GM19351 (cell line): ENCODE measurements around the gene BCL11A.

Source experiments
- ATAC-seq: cut with Tn5 transposase; IDR thresholded peaks from one replicate; pipeline ENCODE4 v1.9.1; 2021; ENCODE audit warnings: mild to moderate bottlenecking, moderate library complexity; ENCODE audit not compliant: unreplicated experiment

Gene BCL11A

GRCh38 chr2:60548311-60548710 lies 5.1 kb downstream of the BCL11A start:
- ATAC-seq = no peak

DNA sequence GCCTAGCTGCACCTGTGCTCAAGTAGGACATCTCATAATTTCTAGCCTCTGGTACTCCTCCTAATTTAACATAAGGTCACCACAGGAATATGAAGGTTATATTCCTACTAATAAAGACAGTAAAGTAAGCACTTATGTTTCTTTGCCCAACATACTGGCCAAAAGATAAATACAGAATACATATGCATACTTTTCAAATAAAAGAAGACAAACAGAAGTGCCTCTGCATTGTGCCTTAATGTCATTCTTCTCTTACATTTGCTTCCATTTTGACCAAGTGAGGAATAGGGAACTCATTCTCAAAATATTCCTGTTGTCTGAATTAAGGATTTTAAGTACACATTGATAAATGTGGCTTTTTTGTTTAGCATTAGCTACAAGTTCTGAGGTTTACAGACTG lies 5.6 kb downstream of the BCL11A start:
- ATAC-seq = no peak

DNA sequence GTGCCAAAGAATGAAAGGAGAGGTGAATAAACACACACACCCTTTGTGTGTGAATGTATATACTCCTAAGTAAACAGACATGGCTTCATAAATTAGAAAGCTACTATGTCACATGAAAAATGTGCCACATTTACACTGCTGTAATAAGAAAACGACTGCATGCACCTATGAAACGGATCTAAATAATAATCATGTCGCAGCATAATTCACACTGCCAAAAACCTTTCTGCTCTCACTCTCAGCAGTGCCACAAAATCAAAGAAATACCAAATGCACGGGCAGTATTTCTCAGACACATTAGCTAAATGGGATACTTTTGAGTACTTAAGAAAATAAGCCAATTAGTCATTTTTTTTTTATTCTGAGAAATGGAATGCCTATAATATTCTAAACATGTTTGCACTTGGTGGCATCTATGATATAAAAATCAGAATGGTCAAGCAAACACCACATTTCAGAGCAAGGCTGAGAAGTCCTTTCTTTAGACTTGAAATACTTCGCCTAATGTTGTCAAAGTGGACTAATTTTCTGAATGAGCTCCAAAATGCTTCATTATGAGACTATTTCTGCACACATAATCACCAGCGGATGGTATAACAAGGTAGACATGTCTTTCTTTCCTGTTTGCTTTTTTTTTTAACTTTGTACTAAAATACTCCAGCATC lies 6.6 kb downstream of the BCL11A start:
- no peak for ATAC-seq

DNA sequence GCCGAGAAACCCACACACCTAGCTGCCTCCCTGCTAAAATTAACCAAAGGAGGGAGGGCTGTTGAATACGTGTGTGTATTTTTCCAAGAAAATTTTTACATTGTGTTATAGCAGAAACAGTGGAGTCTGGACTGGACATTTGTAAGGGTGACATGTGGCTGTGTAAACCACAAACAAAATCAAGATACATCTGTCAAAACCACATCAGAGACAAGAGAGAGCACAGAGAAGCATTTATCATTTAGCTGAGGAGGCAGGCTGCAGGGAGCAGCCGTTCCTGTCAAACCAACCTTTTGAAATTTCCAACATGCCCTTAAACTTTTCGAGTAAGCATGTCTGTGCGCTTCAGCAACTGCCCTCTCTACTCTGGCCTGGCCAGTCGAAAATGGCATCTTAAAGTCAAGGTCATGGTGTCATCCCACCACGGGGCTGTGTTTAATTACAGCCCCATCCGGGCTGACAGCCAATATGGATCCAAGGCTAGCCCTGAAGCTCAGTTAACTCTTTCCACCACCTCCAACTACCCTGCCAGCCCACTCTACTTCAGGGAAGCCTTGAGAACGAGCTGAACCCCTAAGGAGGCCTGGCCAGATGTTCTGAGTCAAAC lies 8.4 kb downstream of the BCL11A start:
- ATAC-seq = peak; percentile 43

GRCh38 chr2:60544062-60544461 lies 9.4 kb downstream of the BCL11A start:
- no peak for ATAC-seq

GRCh38 chr2:60541056-60541651 lies 12.3 kb downstream of the BCL11A start:
- ATAC-seq = no peak

- no peak for ATAC-seq
Measured at GRCh38 chr2:60540074-60540473, 13.4 kb downstream of the BCL11A start.

DNA sequence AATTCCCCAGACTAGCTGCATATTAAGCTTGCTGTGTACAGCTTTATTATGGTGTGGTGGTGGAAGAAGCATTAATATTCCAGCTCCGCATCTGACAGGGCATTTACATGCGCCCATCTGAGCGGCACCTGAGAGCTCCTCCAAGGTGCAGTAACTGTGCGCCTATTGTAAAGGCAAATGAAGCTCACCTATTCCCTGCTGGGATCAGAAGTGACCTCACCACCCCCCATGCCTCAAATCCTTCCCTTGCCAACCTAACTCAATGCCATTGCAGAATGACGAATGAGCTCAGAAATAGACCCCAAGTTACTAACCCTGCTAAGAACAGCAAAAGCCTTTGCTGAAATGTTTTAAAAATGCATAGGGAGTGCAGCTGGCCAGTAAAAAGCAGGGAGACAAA lies 14.3 kb downstream of the BCL11A start:
- no peak for ATAC-seq

GRCh38 chr2:60538101-60538500 lies 15.4 kb downstream of the BCL11A start:
- no peak for ATAC-seq

DNA sequence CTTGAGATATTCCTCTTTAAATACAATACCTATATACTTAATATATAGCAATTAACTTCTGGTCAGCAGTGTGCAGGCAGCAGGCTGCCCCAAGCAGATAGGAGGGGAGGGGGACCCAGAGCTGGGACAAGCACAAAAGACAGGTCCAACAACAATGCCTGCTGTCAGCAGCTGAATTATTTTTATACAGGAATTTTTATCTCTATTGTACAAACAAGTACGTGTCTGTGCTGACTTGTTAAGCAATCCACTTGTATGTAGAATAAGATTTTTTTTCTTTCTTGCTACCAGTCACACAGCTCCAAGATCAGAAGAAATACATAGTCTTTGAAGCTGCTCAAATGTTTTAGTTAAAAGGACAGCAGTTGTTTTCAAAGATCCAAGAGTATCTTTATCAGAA lies 16.7 kb downstream of the BCL11A start:
- ATAC-seq = no peak

GRCh38 chr2:60535685-60536312 lies 17.7 kb downstream of the BCL11A start:
- peak; percentile 92 for ATAC-seq

GRCh38 chr2:60534892-60535684 lies 18.4 kb downstream of the BCL11A start:
- ATAC-seq = no peak

- ATAC-seq = no peak
Measured at GRCh38 chr2:60534052-60534685, 19.3 kb downstream of the BCL11A start.

GRCh38 chr2:60533101-60534051 lies 20.1 kb downstream of the BCL11A start:
- no peak for ATAC-seq

- ATAC-seq = no peak
Measured at GRCh38 chr2:60532421-60532820, 21.0 kb downstream of the BCL11A start.

DNA sequence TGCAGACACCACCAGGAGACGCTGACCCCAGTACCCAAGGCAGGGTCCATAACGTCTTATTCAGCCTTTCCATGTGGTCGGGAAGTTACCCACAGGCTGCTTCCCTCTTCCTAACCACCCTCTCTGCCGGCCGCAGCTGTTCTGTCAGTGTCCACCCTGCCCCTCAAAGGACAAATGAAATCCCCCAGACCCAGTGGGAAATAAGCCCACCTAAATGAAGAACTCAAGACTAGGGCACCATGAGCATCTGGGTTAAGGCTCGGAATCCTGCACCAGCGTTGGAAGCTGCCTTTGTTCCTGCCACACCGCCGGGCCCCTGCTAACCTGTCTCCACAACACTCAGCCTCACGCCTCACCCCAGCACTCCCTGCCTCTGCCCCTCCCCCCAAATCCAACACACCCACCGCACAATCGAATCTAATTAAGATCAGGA lies 21.7 kb downstream of the BCL11A start:
- ATAC-seq = no peak

DNA sequence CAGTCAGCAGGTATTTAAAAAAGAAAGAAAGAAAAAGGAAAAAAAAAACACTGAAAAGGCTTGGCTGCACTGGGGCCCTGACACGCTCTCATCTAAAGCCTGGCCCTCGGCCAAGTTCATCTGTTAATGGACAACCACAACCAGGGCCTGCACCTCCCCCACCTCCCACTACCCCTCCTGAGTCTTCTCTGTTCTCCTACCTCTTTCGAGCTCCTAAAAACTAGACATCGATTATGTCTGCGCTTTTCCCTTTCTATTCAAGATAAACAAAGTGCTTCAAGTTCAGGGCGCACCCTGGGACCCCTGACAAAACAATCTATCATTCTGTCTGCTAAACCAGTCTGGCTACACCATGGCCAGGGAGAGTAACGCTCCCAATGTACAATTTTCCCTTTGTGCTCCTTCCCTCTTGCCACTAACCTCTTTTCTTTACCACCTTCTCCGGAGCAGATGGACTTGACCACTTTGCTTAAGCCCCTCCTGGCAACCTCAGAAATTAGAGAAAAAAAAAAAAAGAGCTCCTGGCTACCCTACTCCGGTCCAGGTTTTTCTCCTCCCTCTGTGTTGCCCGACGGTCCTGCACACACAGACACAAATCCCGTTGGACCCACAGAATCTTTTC lies 22.7 kb downstream of the BCL11A start:
- peak; percentile 49 for ATAC-seq

GRCh38 chr2:60529785-60530627 lies 23.4 kb downstream of the BCL11A start:
- no peak for ATAC-seq
